HPDE6-E6E7 (cell line): ENCODE measurements around the gene XYLT2.
"Not testable (repeated sequence)": the region's sequence is repeated elsewhere in the genome, so short reads cannot be mapped to it uniquely, and the experiment has no call there.

ENCODE experiments used
- DNase-seq: peaks from one replicate; pipeline ENCODE4 v3.0.0; 2011; ENCODE audit warnings: missing footprints; ENCODE audit errors: extremely low spot score

The XYLT2 gene

GRCh38 chr17:50389534-50389933 is 43.6 kb downstream of the XYLT2 start:
- no peak for DNase-seq

- DNase-seq, result no peak
Observed at GRCh38 chr17:50392621-50393020, 46.7 kb downstream of the XYLT2 start.

- no peak for DNase-seq
Observed at GRCh38 chr17:50393700-50394099, 47.8 kb downstream of the XYLT2 start.

GRCh38 chr17:50394711-50395110 is 48.8 kb downstream of the XYLT2 start:
- DNase-seq, result no peak

- DNase-seq, result peak; percentile 64
Observed at GRCh38 chr17:50396261-50397110, 50.6 kb downstream of the XYLT2 start.

GRCh38 chr17:50397111-50397918 is 51.4 kb downstream of the XYLT2 start, which contains the start of gene LRRC59:
Gene LRRC59 (minus strand): TSS chr17:50397523. CDS start chr17:50397317, 206 bp downstream.
- peak; percentile 87 for DNase-seq

- no peak for DNase-seq
Observed at GRCh38 chr17:50397919-50398285, 52.0 kb downstream of the XYLT2 start.

GRCh38 chr17:50398672-50399071 is 52.7 kb downstream of the XYLT2 start:
- DNase-seq, result not testable (repeated sequence)

GRCh38 chr17:50399591-50399990 is 53.7 kb downstream of the XYLT2 start:
- not testable (repeated sequence) for DNase-seq

- DNase-seq, result not testable (repeated sequence)
Observed at GRCh38 chr17:50405351-50405750, 59.4 kb downstream of the XYLT2 start.

- no peak for DNase-seq
Observed at GRCh38 chr17:50406578-50406977, 60.7 kb downstream of the XYLT2 start.

- no peak for DNase-seq
Observed at GRCh38 chr17:50407921-50408320, 62.0 kb downstream of the XYLT2 start.
